NT2/D1 (cell line): Measurements from ENCODE around the gene GPS1.

ENCODE experiments used
- DNase-seq: peaks from one replicate; pipeline ENCODE4 v3.0.0-alpha.2; 2011; ENCODE audit warnings: low read depth, low spot score
- H3K27me3 ChIP-seq: 2 replicates; pipeline ENCODE4 v1.6.0; 2011; ENCODE audit warnings: mild to moderate bottlenecking; ENCODE audit not compliant: insufficient read length, insufficient read depth
- H3K36me3 ChIP-seq: 2 replicates; pipeline ENCODE4 v1.6.1; 2011; ENCODE audit warnings: mild to moderate bottlenecking, low read length, mixed read lengths; ENCODE audit not compliant: insufficient read depth, insufficient read length
- H3K4me1 ChIP-seq: 2 replicates; pipeline ENCODE4 v1.5.1; 2011; ENCODE audit not compliant: insufficient read depth, insufficient read length
- H3K4me3 ChIP-seq: 2 replicates; pipeline ENCODE4 v1.5.1; 2011; ENCODE audit warnings: low read depth; ENCODE audit not compliant: insufficient read length
- H3K9ac ChIP-seq: 2 replicates; pipeline ENCODE4 v1.6.0; 2011; ENCODE audit warnings: low read depth; ENCODE audit not compliant: insufficient read length
- H3K9me3 ChIP-seq: 2 replicates; pipeline ENCODE4 v1.5.1; 2011; ENCODE audit warnings: mild to moderate bottlenecking, low read length; ENCODE audit not compliant: insufficient read depth
- SUZ12 ChIP-seq: IDR thresholded peaks from 2 replicates; pipeline ENCODE4 v1.6.1; 2011; ENCODE audit not compliant: insufficient read length, insufficient read depth; ENCODE audit errors: extremely low read depth
- YY1 ChIP-seq: IDR thresholded peaks from 2 replicates; pipeline ENCODE4 v1.6.1; 2011; ENCODE audit not compliant: insufficient read length, insufficient read depth
- ZNF274 ChIP-seq: IDR thresholded peaks from 2 replicates; pipeline ENCODE4 v1.6.1; 2011; ENCODE audit warnings: mild to moderate bottlenecking, low read depth, low read length

GPS1 gene

GRCh38 chr17:82086941-82087906, 35.5 kb downstream of the GPS1 start:
- TF ChIP-seq SUZ12 (no peak), YY1 (no peak), ZNF274 (no peak)

GRCh38 chr17:82087961-82088837, 36.5 kb downstream of the GPS1 start:
- peaks cover 7% of the 10 kb centered on the region for H3K4me1 ChIP-seq
- no peaks in the 10 kb centered on the region for H3K9me3 ChIP-seq
- TF ChIP-seq ZNF274 (no peak), SUZ12 (no peak), YY1 (no peak)
- H3K9ac ChIP-seq = no peak overlapping the region
- no peaks in the 10 kb centered on the region for H3K27me3 ChIP-seq
- H3K36me3 ChIP-seq = peaks cover 100% of the 10 kb centered on the region
- H3K4me3 ChIP-seq = no peak overlapping the region
- DNase-seq = no peak

More at GRCh38 chr17:82086941-82087906, 35.5 kb downstream of the GPS1 start:
- no peaks in the 10 kb centered on the region for H3K9me3 ChIP-seq
- peaks cover 100% of the 10 kb centered on the region for H3K36me3 ChIP-seq
- no peaks in the 10 kb centered on the region for H3K27me3 ChIP-seq
- no peak overlapping the region for H3K4me3 ChIP-seq
- H3K9ac ChIP-seq = no peak overlapping the region
- DNase-seq = no peak
- peaks cover 4% of the 10 kb centered on the region for H3K4me1 ChIP-seq

- DNase-seq = no peak
- peaks cover 100% of the 10 kb centered on the region for H3K36me3 ChIP-seq
- TF ChIP-seq ZNF274 = no peak
- H3K4me1 ChIP-seq = peaks cover 13% of the 10 kb centered on the region
- H3K9ac ChIP-seq = no peak overlapping the region
- H3K9me3 ChIP-seq = no peaks in the 10 kb centered on the region
- no peaks in the 10 kb centered on the region for H3K27me3 ChIP-seq
- no peak overlapping the region for H3K4me3 ChIP-seq
Measured at GRCh38 chr17:82088838-82089722, 37.4 kb downstream of the GPS1 start.

- DNase-seq = no peak
- no peak for TF ChIP-seq YY1
- TF ChIP-seq ZNF274 = no peak
- no peak for TF ChIP-seq SUZ12
- Histone ChIP-seq H3K36me3 (peaks cover 95% of the 10 kb centered on the region), H3K9ac (no peak overlapping the region), H3K4me1 (peaks cover 16% of the 10 kb centered on the region), H3K27me3 (no peaks in the 10 kb centered on the region), H3K9me3 (no peaks in the 10 kb centered on the region), H3K4me3 (no peak overlapping the region)
Measured at GRCh38 chr17:82089723-82090548, 38.2 kb downstream of the GPS1 start.

GRCh38 chr17:82090549-82091263, 39.0 kb downstream of the GPS1 start:
- Histone ChIP-seq H3K9me3 (no peaks in the 10 kb centered on the region), H3K9ac (no peak overlapping the region), H3K4me1 (peaks cover 21% of the 10 kb centered on the region), H3K36me3 (peaks cover 95% of the 10 kb centered on the region), H3K4me3 (no peak overlapping the region), H3K27me3 (no peaks in the 10 kb centered on the region)
- TF ChIP-seq ZNF274 (no peak), YY1 (no peak), SUZ12 (no peak)
- no peak for DNase-seq
